SK-N-SH treated with all-trans-retinoic acid at 6 μM for 48 hours (cell line): ENCODE data around the gene FAM120A.

ENCODE experiments used
- ATAC-seq: fragments of 200-7000 bp; cut with Tn5 transposase; 3 replicates; pipeline ENCODE4 v1.9.1; 2020; ENCODE audit warnings: mild to moderate bottlenecking, moderate library complexity
- ARNTL ChIP-seq: fragments of 450-650 bp; formaldehyde crosslinking; IDR thresholded peaks from 2 replicates; pipeline ENCODE4 v1.5.0; 2020; ENCODE audit warnings: low read depth, mild to moderate bottlenecking, moderate library complexity, borderline replicate concordance
- BACH2 ChIP-seq: fragments of 250-450 bp; sonication (Bioruptor Pico); IDR thresholded peaks from 2 replicates; pipeline ENCODE4 v1.9.0; 2021; ENCODE audit warnings: mild to moderate bottlenecking, borderline replicate concordance
- CREB5 ChIP-seq: fragments of 250-450 bp; sonication (Bioruptor Pico); IDR thresholded peaks from 2 replicates; pipeline ENCODE4 v1.5.1; 2020; ENCODE audit warnings: low read depth, mild to moderate bottlenecking, moderate library complexity
- CSDC2 ChIP-seq: fragments of 250-450 bp; sonication (Bioruptor Pico); IDR thresholded peaks from 2 replicates; pipeline ENCODE4 v1.5.0; 2020; ENCODE audit warnings: mild to moderate bottlenecking, moderate library complexity
- CSRNP3 ChIP-seq: fragments of 250-450 bp; sonication (Bioruptor Pico); IDR thresholded peaks from 2 replicates; pipeline ENCODE4 v1.5.1; 2021; ENCODE audit warnings: mild to moderate bottlenecking, moderate library complexity
- ESRRG ChIP-seq: fragments of 250-450 bp; sonication (Bioruptor Pico); IDR thresholded peaks from 2 replicates; pipeline ENCODE4 v1.6.1; 2021; ENCODE audit warnings: mild to moderate bottlenecking
- GLIS3 ChIP-seq: fragments of 250-450 bp; sonication (Bioruptor Pico); IDR thresholded peaks from 2 replicates; pipeline ENCODE4 v1.5.0; 2020; ENCODE audit warnings: mild to moderate bottlenecking, moderate library complexity
- ISL1 ChIP-seq: fragments of 250-450 bp; sonication (Bioruptor Pico); IDR thresholded peaks from 2 replicates; pipeline ENCODE4 v2.1.2; 2022; ENCODE audit warnings: mild to moderate bottlenecking, moderate library complexity
- OSR1 ChIP-seq: fragments of 250-450 bp; sonication (Bioruptor Pico); IDR thresholded peaks from 2 replicates; pipeline ENCODE4 v1.8.0; 2022; ENCODE audit warnings: moderate library complexity, mild to moderate bottlenecking, inconsistent platforms
- PPARA ChIP-seq: fragments of 250-450 bp; sonication (Bioruptor Pico); IDR thresholded peaks from 2 replicates; pipeline ENCODE4 v1.5.0; 2020; ENCODE audit warnings: mild to moderate bottlenecking, borderline replicate concordance
- RARB ChIP-seq: fragments of 250-450 bp; sonication (Bioruptor Pico); IDR thresholded peaks from 2 replicates; pipeline ENCODE4 v1.8.0; 2021; ENCODE audit warnings: mild to moderate bottlenecking, moderate library complexity
- SNAI2 ChIP-seq: fragments of 250-450 bp; sonication (Bioruptor Pico); IDR thresholded peaks from 2 replicates; pipeline ENCODE4 v1.5.0; 2020; ENCODE audit warnings: mild to moderate bottlenecking, moderate library complexity
- TCF4 ChIP-seq: fragments of 250-450 bp; sonication (Bioruptor Pico); IDR thresholded peaks from 2 replicates; pipeline ENCODE4 v1.8.0; 2021; ENCODE audit warnings: mild to moderate bottlenecking, moderate library complexity, borderline replicate concordance
- ZC3H10 ChIP-seq: fragments of 250-450 bp; sonication (Bioruptor Pico); IDR thresholded peaks from 2 replicates; pipeline ENCODE4 v1.5.1; 2021; ENCODE audit warnings: mild to moderate bottlenecking, moderate library complexity
- ZFP3 ChIP-seq: fragments of 250-450 bp; sonication (Bioruptor Pico); IDR thresholded peaks from 2 replicates; pipeline ENCODE4 v1.5.0; 2020; ENCODE audit warnings: mild to moderate bottlenecking, moderate library complexity
- ZFP30 ChIP-seq: fragments of 450-650 bp; formaldehyde crosslinking; IDR thresholded peaks from 2 replicates; pipeline ENCODE4 v1.5.0; 2022; ENCODE audit warnings: mild to moderate bottlenecking, moderate library complexity
- ZNF565 ChIP-seq: fragments of 450-650 bp; formaldehyde crosslinking; conservative IDR thresholded peaks from 2 replicates; pipeline ENCODE4 v1.5.0; 2020; ENCODE audit warnings: low read depth, mild to moderate bottlenecking, moderate library complexity
- ZNF8 ChIP-seq: fragments of 450-650 bp; formaldehyde crosslinking; IDR thresholded peaks from 2 replicates; pipeline ENCODE4 v1.5.0; 2020; ENCODE audit warnings: mild to moderate bottlenecking, moderate library complexity
- TF ChIP-seq, protein P1 (sequence below): fragments of 250-450 bp; sonication (Bioruptor Pico); IDR thresholded peaks from 2 replicates; pipeline ENCODE4 v1.8.0; 2021; ENCODE audit warnings: low read depth, mild to moderate bottlenecking, moderate library complexity, borderline replicate concordance
- TF ChIP-seq, protein P2 (sequence below): fragments of 250-450 bp; sonication (Bioruptor Pico); IDR thresholded peaks from 2 replicates; pipeline ENCODE4 v1.8.0; 2020; ENCODE audit warnings: mild to moderate bottlenecking, moderate library complexity, borderline replicate concordance
- TF ChIP-seq, protein P3 (sequence below): fragments of 250-450 bp; sonication (Bioruptor Pico); IDR thresholded peaks from 2 replicates; pipeline ENCODE4 v1.5.0; 2020; ENCODE audit warnings: mild to moderate bottlenecking, moderate library complexity

FAM120A gene

DNA sequence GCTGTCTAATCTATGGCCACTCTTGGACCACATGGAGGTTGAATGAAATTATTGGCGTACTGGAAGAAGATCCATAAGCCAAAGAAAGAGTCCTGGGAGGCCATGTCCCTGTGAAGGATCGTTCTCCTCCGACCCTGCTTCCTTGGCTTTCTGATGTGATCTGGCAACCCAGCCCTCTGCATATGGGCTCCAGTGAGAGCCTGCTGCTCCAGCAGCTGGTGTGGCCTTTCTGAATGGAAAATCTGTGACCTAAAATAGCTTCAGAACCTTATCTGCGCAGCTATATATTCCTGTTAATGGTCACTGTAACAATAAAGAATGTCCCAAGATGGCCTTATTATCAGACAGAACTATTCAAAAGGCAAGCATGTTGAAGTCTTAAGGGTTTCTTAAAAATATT, 84.7 kb downstream of the FAM120A start:
- ATAC-seq = no peak
- TF ChIP-seq ZNF565 (CRISPR knock-in tag) = no peak
- no peak for TF ChIP-seq GLIS3 (CRISPR knock-in tag)
- no peak for TF ChIP-seq ZFP30 (CRISPR knock-in tag)
- TF ChIP-seq PPARA (CRISPR knock-in tag) = no peak
- TF ChIP-seq ESRRG (CRISPR knock-in tag) = no peak
- TF ChIP-seq CSDC2 (CRISPR knock-in tag) = no peak
- no peak for TF ChIP-seq CREB5 (CRISPR knock-in tag)
- no peak for TF ChIP-seq CSRNP3 (CRISPR knock-in tag)
- no peak for TF ChIP-seq ZNF8 (CRISPR knock-in tag)
- no peak for TF ChIP-seq TCF4

DNA sequence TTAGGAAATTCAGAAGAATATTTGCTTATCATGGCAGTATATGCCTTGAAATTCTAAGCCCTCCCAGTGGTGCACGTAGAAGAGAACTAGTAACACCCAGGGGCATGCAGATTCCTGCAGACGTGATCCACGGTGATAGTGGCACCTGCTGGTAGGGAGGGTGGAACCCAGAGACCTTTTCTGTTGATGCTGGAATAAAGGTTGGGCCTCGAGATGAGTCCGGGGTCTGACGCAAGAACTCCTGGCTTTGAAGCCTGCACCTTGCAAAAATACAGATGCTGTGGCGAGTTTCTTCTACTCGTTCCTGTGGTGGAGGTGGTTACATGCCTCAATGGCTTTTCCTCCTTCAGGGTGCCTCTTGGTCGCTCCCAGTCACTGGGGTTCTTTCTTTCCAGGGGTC, 85.4 kb downstream of the FAM120A start:
- TF ChIP-seq, protein P1, sequence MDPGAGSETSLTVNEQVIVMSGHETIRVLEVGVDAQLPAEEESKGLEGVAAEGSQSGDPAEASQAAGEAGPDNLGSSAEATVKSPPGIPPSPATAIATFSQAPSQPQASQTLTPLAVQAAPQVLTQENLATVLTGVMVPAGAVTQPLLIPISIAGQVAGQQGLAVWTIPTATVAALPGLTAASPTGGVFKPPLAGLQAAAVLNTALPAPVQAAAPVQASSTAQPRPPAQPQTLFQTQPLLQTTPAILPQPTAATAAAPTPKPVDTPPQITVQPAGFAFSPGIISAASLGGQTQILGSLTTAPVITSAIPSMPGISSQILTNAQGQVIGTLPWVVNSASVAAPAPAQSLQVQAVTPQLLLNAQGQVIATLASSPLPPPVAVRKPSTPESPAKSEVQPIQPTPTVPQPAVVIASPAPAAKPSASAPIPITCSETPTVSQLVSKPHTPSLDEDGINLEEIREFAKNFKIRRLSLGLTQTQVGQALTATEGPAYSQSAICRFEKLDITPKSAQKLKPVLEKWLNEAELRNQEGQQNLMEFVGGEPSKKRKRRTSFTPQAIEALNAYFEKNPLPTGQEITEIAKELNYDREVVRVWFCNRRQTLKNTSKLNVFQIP (CRISPR knock-in tag) = no peak
- TF ChIP-seq ZC3H10 (no peak), ZNF565 (CRISPR knock-in tag) (no peak), RARB (CRISPR knock-in tag) (no peak), CREB5 (CRISPR knock-in tag) (no peak), ESRRG (CRISPR knock-in tag) (no peak), ISL1 (CRISPR knock-in tag) (no peak), ZFP3 (CRISPR knock-in tag) (no peak), PPARA (CRISPR knock-in tag) (no peak), CSDC2 (CRISPR knock-in tag) (no peak), ARNTL (CRISPR knock-in tag) (no peak), OSR1 (CRISPR knock-in tag) (no peak), ZNF8 (CRISPR knock-in tag) (no peak), ZFP30 (CRISPR knock-in tag) (no peak)
- TF ChIP-seq, protein P2, sequence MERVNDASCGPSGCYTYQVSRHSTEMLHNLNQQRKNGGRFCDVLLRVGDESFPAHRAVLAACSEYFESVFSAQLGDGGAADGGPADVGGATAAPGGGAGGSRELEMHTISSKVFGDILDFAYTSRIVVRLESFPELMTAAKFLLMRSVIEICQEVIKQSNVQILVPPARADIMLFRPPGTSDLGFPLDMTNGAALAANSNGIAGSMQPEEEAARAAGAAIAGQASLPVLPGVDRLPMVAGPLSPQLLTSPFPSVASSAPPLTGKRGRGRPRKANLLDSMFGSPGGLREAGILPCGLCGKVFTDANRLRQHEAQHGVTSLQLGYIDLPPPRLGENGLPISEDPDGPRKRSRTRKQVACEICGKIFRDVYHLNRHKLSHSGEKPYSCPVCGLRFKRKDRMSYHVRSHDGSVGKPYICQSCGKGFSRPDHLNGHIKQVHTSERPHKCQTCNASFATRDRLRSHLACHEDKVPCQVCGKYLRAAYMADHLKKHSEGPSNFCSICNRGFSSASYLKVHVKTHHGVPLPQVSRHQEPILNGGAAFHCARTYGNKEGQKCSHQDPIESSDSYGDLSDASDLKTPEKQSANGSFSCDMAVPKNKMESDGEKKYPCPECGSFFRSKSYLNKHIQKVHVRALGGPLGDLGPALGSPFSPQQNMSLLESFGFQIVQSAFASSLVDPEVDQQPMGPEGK = no peak
- no peak for ATAC-seq

GRCh38 chr9:93540305-93540704, 88.8 kb downstream of the FAM120A start:
- TF ChIP-seq TCF4 (no peak), ISL1 (CRISPR knock-in tag) (no peak), RARB (CRISPR knock-in tag) (no peak), SNAI2 (no peak), BACH2 (CRISPR knock-in tag) (no peak), ZFP3 (CRISPR knock-in tag) (no peak)
- TF ChIP-seq, protein P2 = no peak
- TF ChIP-seq, protein P3, sequence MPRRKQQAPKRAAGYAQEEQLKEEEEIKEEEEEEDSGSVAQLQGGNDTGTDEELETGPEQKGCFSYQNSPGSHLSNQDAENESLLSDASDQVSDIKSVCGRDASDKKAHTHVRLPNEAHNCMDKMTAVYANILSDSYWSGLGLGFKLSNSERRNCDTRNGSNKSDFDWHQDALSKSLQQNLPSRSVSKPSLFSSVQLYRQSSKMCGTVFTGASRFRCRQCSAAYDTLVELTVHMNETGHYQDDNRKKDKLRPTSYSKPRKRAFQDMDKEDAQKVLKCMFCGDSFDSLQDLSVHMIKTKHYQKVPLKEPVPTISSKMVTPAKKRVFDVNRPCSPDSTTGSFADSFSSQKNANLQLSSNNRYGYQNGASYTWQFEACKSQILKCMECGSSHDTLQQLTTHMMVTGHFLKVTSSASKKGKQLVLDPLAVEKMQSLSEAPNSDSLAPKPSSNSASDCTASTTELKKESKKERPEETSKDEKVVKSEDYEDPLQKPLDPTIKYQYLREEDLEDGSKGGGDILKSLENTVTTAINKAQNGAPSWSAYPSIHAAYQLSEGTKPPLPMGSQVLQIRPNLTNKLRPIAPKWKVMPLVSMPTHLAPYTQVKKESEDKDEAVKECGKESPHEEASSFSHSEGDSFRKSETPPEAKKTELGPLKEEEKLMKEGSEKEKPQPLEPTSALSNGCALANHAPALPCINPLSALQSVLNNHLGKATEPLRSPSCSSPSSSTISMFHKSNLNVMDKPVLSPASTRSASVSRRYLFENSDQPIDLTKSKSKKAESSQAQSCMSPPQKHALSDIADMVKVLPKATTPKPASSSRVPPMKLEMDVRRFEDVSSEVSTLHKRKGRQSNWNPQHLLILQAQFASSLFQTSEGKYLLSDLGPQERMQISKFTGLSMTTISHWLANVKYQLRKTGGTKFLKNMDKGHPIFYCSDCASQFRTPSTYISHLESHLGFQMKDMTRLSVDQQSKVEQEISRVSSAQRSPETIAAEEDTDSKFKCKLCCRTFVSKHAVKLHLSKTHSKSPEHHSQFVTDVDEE (CRISPR knock-in tag) = no peak
- TF ChIP-seq, all 23 proteins: peak for 0
- ATAC-seq = no peak
